ENCODE measurements around the gene RNF168.
"Not testable (repeated sequence)": the region's sequence is repeated elsewhere in the genome, so short reads cannot be mapped to it uniquely, and the experiment has no call there.

GRCh38 chr3:196421668-196422067, 81.9 kb downstream of the RNF168 start:
- not testable (repeated sequence) for TF ChIP-seq CTCF (IDR thresholded peaks at IDR 0.05); MAFK (IDR thresholded peaks at IDR 0.05; ENCODE audit: partially characterized antibody); ELK1 (IDR thresholded peaks at IDR 0.05; ENCODE audit: low read depth, low read length); MAZ (IDR thresholded peaks at IDR 0.05; ENCODE audit: borderline replicate concordance, low read depth, low read length); POLR2A (IDR thresholded peaks at IDR 0.05; ENCODE audit: low read length); RAD21 (conservative IDR thresholded peaks at IDR 0.05 in 1 of 2, IDR thresholded peaks at IDR 0.05 in 1 of 2); HMGXB4 (CRISPR knock-in tag; IDR thresholded peaks at IDR 0.05; ENCODE audit: borderline replicate concordance); HEYL (CRISPR knock-in tag; IDR thresholded peaks at IDR 0.05); ZFP36 (IDR thresholded peaks at IDR 0.05; ENCODE audit: borderline replicate concordance, partially characterized antibody); REST (IDR thresholded peaks at IDR 0.05); EP300 (IDR thresholded peaks at IDR 0.05); BHLHE40 (IDR thresholded peaks at IDR 0.05; ENCODE audit: low read depth, low read length); EHMT2 (IDR thresholded peaks at IDR 0.05; ENCODE audit: low read depth)
